ENCODE data around the gene XXYLT1.

GRCh38 chr3:195219351-195220230 lies 51.4 kb downstream of the XXYLT1 start:
- TF ChIP-seq, protein P1, sequence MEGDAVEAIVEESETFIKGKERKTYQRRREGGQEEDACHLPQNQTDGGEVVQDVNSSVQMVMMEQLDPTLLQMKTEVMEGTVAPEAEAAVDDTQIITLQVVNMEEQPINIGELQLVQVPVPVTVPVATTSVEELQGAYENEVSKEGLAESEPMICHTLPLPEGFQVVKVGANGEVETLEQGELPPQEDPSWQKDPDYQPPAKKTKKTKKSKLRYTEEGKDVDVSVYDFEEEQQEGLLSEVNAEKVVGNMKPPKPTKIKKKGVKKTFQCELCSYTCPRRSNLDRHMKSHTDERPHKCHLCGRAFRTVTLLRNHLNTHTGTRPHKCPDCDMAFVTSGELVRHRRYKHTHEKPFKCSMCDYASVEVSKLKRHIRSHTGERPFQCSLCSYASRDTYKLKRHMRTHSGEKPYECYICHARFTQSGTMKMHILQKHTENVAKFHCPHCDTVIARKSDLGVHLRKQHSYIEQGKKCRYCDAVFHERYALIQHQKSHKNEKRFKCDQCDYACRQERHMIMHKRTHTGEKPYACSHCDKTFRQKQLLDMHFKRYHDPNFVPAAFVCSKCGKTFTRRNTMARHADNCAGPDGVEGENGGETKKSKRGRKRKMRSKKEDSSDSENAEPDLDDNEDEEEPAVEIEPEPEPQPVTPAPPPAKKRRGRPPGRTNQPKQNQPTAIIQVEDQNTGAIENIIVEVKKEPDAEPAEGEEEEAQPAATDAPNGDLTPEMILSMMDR (conservative IDR thresholded peaks at IDR 0.05; ENCODE audit: low read length), result no peak
- no peak for TF ChIP-seq EZH2phosphoT487 (IDR thresholded peaks at IDR 0.05; ENCODE audit: borderline replicate concordance, low read depth, low read length)

All from OCI-LY7 (cell line).